Measurements from ENCODE around the gene TNRC6B. TPM values are rescaled to one million over a fixed set of nuclear protein-coding genes. Genes with fewer than 3 reads are reported as not detected.

The TNRC6B gene
- total and polyA plus RNA-seq, 2 of the 13 experiments (the other 11 are each of a cell fraction or from before 2014, with no cell fraction given) = 8.9 to 13.2 TPM

DNA sequence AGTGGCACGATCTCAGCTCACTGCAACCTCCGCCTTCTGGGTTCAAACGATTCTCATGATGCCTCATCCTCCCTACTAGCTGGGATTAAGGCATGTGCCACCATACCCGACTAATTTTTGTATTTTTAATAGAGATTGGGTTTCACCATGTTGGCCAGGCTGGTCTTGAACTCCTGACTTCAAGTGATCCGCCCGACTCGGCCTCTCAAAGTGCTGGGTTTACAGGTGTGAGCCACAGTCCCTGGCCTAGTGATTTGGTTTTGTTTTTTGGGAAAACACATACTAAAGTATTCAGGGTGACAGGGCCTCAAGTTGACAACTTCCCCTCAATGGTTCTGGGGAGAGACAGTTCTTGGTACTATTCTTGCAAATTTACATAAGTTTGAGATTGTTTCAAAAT lies 22.1 kb downstream of the TNRC6B start:
- peaks cover 16% of the 10 kb centered on the region for H4K20me1 ChIP-seq (ENCODE audit: insufficient read depth, low read length)
- in situ Hi-C loops (cut with HindIII; ENCODE audit: extremely low pct_ligation_motif_present, low pct_unique_long_range_greater_than_20kb) (no loop called here), intact Hi-C loops (cut with micrococcal nuclease; ENCODE audit: unreplicated experiment) (no loop called here)
- FAIRE-seq = no peak
- TF ChIP-seq BHLHE40 (IDR thresholded peaks at IDR 0.05; ENCODE audit: low read length) = no peak
- TF ChIP-seq ARHGAP35 (CRISPR knock-in tag; IDR thresholded peaks at IDR 0.05; ENCODE audit: borderline replicate concordance) = no peak
- no peak for TF ChIP-seq TIGD3 (CRISPR knock-in tag; IDR thresholded peaks at IDR 0.05; ENCODE audit: borderline replicate concordance)
- TF ChIP-seq HIVEP1 (CRISPR knock-in tag; IDR thresholded peaks at IDR 0.05) = no peak
- no peak for TF ChIP-seq ZNF710 (CRISPR knock-in tag; IDR thresholded peaks at IDR 0.05; ENCODE audit: borderline replicate concordance)
- TF ChIP-seq EP300 (IDR thresholded peaks at IDR 0.05; ENCODE audit: low read depth in 2 of 2, low read length in 2 of 2) = no peak
- TF ChIP-seq EP300 (CRISPR knock-in tag; IDR thresholded peaks at IDR 0.05; ENCODE audit: borderline replicate concordance) = no peak
- TF ChIP-seq ZNF772 (CRISPR knock-in tag; IDR thresholded peaks at IDR 0.05) = no peak
- no peak for TF ChIP-seq ZBED4 (CRISPR knock-in tag; IDR thresholded peaks at IDR 0.05; ENCODE audit: borderline replicate concordance)
- no peak for ATAC-seq
- 98% methylated on average over 7 of the region's 7 CpGs for WGBS (ENCODE audit: low lambda C conversion rate)
- no peak for DNase-seq (ENCODE audit: low spot score)
- H3K79me2 ChIP-seq (ENCODE audit: insufficient read depth, low read length) = peaks cover 73% of the 10 kb centered on the region
- H3K27me3 ChIP-seq (ENCODE audit: control insufficient read depth in 1 of 2, insufficient read depth in 2 of 2, low read length in 2 of 2) = no peaks in the 10 kb centered on the region
- no peaks in the 10 kb centered on the region for H3K9me3 ChIP-seq (ENCODE audit: low read length)
- POLR2A ChIA-PET = no interaction called here
- H3K4me3 ChIP-seq (replicated peaks in 1 of 3; ENCODE audit: insufficient read depth in 1 of 3, low read depth in 2 of 3, low read length in 3 of 3) = no peak overlapping the region
- H3K9ac ChIP-seq (ENCODE audit: insufficient read depth, low read depth, low read length) = no peak overlapping the region
- H3K4me1 ChIP-seq (ENCODE audit: insufficient read depth, low read length) = peaks cover 15% of the 10 kb centered on the region
- no peak overlapping the region for H2AFZ ChIP-seq (ENCODE audit: low read length)
- no peak overlapping the region for H3K4me2 ChIP-seq (ENCODE audit: low read depth, low read length)
- peaks cover 1 to 7% of the 10 kb centered on the region in 2 experiments; a peak in 3 of 5 replicates for H3K36me3 ChIP-seq (replicated peaks in 1 of 2; ENCODE audit: control insufficient read depth in 1 of 2, insufficient read depth in 2 of 2, low read length in 2 of 2)
- BruUV-seq (replicated peaks) = no TSS peak
- CTCF ChIA-PET (ENCODE audit: low intra/inter-chr PET ratio, low total read pairs) = no interaction called here
- no peak overlapping the region for H3K27ac ChIP-seq (ENCODE audit: extremely low read length, insufficient read depth, low read length)
